ENCODE results near the gene ATF4. TPM values are rescaled to one million over a fixed set of nuclear protein-coding genes. Genes with fewer than 3 reads are reported as not detected.

ATF4 gene
- total and polyA plus RNA-seq, 2 of the 8 experiments (the other 6 are each of a cell fraction or from before 2014, with no cell fraction given), result 553 to 704 TPM

DNA sequence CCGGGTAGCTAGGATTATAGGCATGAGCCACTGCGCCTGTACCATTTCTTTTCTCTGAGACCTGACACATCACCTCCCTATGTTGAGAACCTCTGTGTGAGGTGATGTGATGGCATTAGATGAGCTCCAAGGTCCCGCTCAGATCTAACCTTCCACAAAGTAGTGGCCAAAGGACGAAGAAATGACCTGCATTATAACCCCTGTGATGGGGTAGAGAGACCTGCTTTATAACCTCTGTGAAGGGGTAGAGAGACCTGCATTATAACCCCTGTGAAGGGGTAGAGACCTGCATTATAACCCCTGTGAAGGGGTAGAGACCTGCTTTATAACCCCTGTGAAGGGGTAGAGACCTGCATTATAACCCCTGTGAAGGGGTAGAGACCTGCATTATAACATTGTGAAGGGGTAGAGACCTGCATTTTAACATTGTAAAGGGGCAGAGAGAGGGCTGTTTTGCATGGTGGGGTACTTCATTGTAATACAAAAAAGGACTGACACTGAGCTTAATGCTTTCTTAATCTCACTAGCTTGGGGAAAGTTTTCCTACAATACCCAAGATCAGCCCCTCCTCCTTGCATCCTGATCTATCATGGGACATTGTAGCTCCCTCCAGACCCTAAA, 9.7 kb upstream of the ATF4 start:
- Histone ChIP-seq H3K79me2 (ENCODE audit: control insufficient read depth in 1 of 2, insufficient read depth in 2 of 2, low read length in 2 of 2) (no peaks in the 10 kb centered on the region), H4K20me1 (replicated peaks in 1 of 2; ENCODE audit: control insufficient read depth in 1 of 2, insufficient read depth in 2 of 2, low read length in 2 of 2) (peaks cover 44 to 69% of the 10 kb centered on the region in 2 experiments), H2BK5ac (ENCODE audit: low read depth, low read length) (no peak overlapping the region), H3K14ac (ENCODE audit: insufficient read length) (no peak overlapping the region), H3K9me3 (ENCODE audit: insufficient read depth in 2 of 2, low read depth in 1 of 2, low read length in 1 of 2) (no peaks in the 10 kb centered on the region), H3K4ac (replicated peaks; ENCODE audit: insufficient read length, low read depth, low read length) (no peak overlapping the region), H3K4me1 (replicated peaks in 1 of 4; ENCODE audit: control insufficient read depth in 3 of 4, insufficient read depth in 4 of 4, low read length in 3 of 4) (peaks cover 0 to 3% (median 0%) of the 10 kb centered on the region in 4 experiments; a peak in 2 of 7 replicates), H3K4me2 (ENCODE audit: insufficient read depth in 1 of 2, low read depth in 2 of 2, low read length in 2 of 2) (no peak overlapping the region), H2AFZ (ENCODE audit: low read length) (no peak overlapping the region), H3K18ac (ENCODE audit: extremely low read depth, low read length) (no peak overlapping the region), H2BK120ac (replicated peaks; ENCODE audit: low read depth, low read length) (no peak overlapping the region), H2BK12ac (ENCODE audit: low read depth, low read length) (no peak overlapping the region), H2BK20ac (ENCODE audit: low read length) (no peak overlapping the region), H3K27me3 (replicated peaks in 1 of 4; ENCODE audit: control insufficient read depth in 3 of 4, extremely low read depth in 1 of 4, insufficient read depth in 3 of 4, low read length in 3 of 4) (peaks cover 38 to 89% (median 80%) of the 10 kb centered on the region in 4 experiments), H3K79me1 (ENCODE audit: low read depth, low read length) (peaks cover 5% of the 10 kb centered on the region), H4K8ac (ENCODE audit: extremely low read depth, insufficient read depth, low read length) (no peak overlapping the region), H3K9ac (replicated peaks in 1 of 4; ENCODE audit: extremely low read depth in 1 of 4, low read depth in 3 of 4, low read length in 3 of 4) (no peak overlapping the region), H4K5ac (ENCODE audit: insufficient read length, low read depth, low read length) (no peak overlapping the region), H3K4me3 (ENCODE audit: extremely low read depth in 1 of 4, insufficient read depth in 2 of 4, low read depth in 3 of 4, low read length in 4 of 4) (no peak overlapping the region), H2AK5ac (ENCODE audit: low read depth, low read length) (no peak overlapping the region), H3K23ac (ENCODE audit: insufficient read length) (no peak overlapping the region), H3K36me3 (ENCODE audit: control insufficient read depth in 2 of 4, insufficient read depth in 4 of 4, low read length in 3 of 4) (peaks cover 23 to 73% (median 51%) of the 10 kb centered on the region in 4 experiments), H3K27ac (ENCODE audit: low read depth, low read length) (no peak overlapping the region), H2BK15ac (ENCODE audit: low read length) (no peak overlapping the region), H4K91ac (replicated peaks; ENCODE audit: insufficient read length, low read length) (no peak overlapping the region), H3K56ac (replicated peaks; ENCODE audit: insufficient read length, low read depth, low read length) (no peak overlapping the region), H3K23me2 (ENCODE audit: low read depth, low read length) (no peaks in the 10 kb centered on the region; the same call in 1 of the 2 replicates)
- FAIRE-seq, result peak; percentile 88
- WGBS, 2 experiments (ENCODE audit: extremely low coverage in 1 of 2, insufficient coverage in 1 of 2, insufficient read length in 1 of 2, insufficient replicate concordance in 2 of 2, low coverage in 1 of 2, low lambda C conversion rate in 2 of 2, missing lambda C conversion rate in 1 of 2), result 84% methylated on average over 4 of the region's 4 CpGs; no CpG with 5 or more reads in 1 of the 2 experiments
- ChIA-PET POLR2A (ENCODE audit: partially characterized antibody) (interaction anchor here (0.8 to 3.8 kb wide), 10 partner anchors 8 to 387 kb away, joined by 3 to 38 read pairs (median 4); partner anchors contain the start of genes ATF4 and MIEF1), CTCF (ENCODE audit: partially characterized antibody) (interaction anchor here (0.7 to 10.1 kb wide), 9 partner anchors 9 to 124 kb away, joined by 3 to 278 read pairs (median 4); partner anchors contain the start of genes ATF4 and MIEF1)
- DNase-seq (ENCODE audit: low read depth in 1 of 2, low spot score in 2 of 2), result no peak
- peak; percentile 94 for TF ChIP-seq EGR1 (IDR thresholded peaks at IDR 0.05; ENCODE audit: borderline replicate concordance, low read depth, low read length)
- peak; percentile 81 to 97; a peak in 2 of 4 replicates for TF ChIP-seq HDAC2 (IDR thresholded peaks at IDR 0.05; ENCODE audit: borderline replicate concordance in 1 of 2, low read depth in 2 of 2, low read length in 2 of 2)
- TF ChIP-seq CREB1 (IDR thresholded peaks at IDR 0.05), result no peak
- TF ChIP-seq RAD21 (IDR thresholded peaks at IDR 0.05 in 1 of 2, conservative IDR thresholded peaks at IDR 0.05 in 1 of 2; ENCODE audit: low read depth in 2 of 2, low read length in 2 of 2), result no peak

All from H1 (cell line).